GM19397 (cell line): ENCODE data around the gene NACAD.

Experiments
- ATAC-seq: cut with Tn5 transposase; IDR thresholded peaks from one replicate; pipeline ENCODE4 v1.9.1; 2021; ENCODE audit warnings: mild to moderate bottlenecking, moderate library complexity; ENCODE audit not compliant: unreplicated experiment

The NACAD gene

DNA sequence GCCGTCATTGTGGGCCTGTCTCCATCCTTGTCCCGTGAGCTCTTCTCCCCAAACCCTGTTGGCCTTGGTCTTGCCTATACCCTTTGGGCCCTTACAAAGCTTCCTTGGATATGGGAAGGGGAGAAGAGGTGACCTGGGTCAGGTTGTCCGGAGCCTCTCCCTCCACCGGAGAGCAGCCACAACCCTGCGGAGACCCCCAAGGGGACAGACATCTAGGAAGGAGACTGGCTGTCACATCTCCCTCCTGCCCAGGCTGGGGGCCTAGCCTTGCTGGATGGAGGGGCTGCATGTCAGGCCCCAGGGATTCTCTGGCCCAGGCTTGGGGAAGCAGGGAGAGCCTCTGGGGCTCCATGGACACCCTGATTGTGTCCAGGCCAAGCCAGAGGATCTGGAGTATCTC is 11.8 kb downstream of the NACAD start:
- no peak for ATAC-seq

DNA sequence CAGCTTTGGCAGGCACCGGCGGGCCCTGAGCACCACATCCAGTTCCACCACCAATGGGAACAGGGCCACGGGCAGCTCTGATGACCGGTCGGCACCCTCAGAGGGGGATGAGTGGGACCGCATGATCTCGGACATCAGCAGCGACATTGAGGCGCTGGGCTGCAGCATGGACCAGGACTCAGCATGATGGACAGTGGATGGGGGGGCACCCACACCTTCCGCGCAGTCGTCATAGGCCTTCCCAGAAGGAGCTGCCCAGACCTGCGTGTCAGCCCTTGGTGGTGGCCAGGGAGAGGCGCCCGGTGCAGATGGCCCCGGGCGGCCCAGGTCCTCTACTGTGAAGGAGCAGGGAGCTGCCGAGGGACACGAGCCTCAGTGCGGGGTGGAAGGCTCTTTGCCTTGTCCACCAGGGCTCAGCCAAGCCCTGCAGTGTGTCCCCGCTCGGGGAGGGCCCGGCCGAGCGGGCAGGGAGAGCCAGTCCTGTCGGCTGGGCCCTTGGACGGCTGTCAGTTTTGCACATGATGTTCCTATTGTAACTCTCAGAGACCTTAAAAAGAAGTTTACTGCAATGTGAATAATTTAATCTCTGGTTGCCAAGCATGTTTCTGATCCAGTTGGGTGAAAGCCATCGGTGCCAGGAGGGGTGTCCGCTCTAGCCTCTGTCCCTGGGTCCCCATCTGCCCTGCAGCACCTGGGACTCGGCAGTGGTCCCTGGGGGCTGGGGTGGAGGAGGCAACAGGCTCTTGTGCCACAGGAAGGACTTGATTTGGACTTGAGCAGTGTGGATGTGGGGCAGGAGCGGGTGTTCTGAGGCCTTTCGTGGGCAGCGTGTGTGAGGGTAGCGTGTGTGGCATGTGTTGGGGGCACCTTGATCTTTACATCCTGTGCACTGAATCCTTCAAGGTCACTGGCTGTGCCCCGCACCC is 12.6 kb downstream of the NACAD start:
- ATAC-seq, result no peak

DNA sequence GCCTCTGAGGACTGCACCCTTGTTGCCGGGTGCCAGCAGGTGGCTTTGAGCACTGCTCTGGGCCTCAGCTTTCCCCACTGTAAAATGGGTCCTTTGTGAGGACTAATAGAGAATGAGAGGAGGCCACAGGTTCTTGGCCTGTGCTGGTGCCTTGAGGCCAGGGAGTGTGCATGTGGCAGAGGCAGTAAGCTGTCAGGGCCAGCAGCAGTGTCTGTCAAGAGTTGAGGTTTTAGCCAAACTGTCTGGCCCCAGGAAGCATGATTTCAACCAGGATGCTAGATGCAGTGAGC is 13.5 kb downstream of the NACAD start:
- ATAC-seq, result no peak

DNA sequence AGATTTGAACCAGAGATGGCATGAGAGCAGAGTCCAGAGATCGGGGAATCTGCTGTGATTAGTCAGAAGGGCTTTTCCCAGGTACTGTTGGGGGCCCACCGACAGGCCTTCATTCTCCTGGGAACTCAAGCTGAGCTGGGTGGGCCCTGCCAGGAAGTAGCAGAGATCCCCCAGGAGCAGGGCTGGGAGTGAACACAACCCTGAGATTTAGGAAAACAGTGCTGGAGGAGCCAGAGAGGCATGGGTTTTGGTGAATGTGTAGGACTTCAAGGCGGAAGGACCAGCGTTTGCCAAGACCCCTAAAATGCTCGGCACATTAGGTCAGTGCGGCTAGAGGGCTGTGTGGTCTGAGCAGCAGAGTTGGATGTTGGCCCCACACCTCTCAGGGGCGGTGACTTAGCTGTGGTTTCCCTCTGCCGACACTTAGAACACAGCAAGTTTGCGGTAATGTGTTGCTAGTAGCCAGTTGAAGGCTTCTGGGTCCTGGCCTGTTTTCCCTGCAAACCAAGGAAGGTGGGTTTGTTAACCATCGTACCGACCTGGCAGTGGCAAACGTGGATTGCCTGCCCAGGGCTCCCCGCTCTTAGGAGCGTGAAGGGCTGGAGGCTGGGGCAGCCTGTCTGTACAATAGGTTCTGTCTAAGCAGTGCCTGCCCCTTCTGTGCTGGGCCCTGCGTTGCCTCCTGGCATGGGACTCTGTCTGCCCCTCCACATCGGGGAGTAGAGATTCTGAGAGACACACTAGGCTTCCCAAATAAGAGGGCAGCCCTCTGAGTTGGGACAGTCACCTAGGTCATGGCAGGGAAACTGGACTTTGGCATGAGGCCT is 14.0 kb downstream of the NACAD start:
- ATAC-seq, result no peak

DNA sequence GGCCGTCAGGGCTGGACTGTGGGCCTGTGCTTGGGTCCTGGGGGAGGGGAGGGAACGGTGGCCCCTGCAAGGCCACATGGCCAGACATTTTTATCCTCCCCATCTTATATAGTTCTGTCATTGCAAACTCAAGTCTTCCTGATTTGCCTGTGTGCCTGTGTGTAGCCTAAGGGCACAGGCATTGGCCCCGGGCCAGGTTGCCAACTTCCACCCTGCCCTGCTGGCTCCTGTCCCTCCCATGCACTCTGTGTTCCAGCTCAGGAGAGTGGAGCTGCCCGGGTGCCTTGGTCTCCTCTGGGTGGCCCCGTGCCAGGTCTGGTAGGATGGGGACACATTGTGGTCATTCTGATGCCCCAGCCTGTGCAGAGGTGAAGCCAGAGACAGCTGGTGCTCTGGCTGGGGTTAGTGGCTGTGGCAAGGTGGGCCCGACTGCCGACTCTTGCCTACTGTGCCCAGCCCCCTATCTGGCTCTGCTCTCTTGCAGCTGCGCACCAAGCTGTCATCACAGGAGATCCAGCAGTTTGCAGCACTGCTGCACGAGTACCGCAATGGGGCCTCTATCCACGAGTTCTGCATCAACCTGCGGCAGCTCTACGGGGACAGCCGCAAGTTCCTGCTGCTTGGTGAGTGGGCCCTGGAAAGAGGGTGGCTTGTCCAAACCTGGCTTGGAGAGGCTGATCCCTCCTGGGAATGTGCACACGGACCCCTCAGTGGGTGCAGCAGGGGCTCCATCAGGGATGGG is 14.8 kb downstream of the NACAD start:
- no peak for ATAC-seq

DNA sequence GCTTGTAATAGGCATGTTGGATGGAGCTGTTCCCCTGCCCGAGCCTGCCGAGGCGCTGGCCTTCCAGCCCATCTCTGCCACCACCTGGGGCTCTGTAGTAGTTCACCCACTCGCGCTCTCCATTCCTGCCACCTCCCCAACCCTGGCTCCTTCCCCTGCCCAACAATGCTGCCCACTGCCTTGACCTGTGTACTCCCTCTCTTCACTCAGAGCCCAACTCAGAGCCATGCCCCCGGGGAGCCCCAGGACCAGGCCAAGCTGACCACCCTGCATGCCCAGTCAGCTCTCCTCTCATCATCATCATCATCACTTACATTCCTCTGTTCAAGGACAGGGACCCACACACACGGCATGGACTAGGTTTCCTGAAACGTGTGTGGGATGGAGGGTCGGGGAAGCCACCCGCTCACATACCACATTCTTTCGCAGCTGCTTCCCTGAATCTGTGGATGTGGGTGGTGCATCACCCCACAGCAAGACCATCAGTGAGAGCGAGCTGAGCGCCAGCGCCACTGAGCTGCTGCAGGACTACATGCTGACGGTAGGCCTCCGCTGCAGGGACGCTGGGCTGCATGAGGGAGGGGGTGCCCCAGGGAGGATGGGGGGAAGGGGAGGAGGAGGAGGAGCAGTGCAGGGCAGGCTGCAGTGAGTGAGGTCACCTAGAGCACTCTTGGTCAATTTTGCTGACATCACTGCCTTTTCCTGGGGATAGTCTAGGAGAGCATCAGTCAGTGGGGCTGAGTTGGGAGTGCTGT is 15.6 kb downstream of the NACAD start:
- ATAC-seq, result no peak

DNA sequence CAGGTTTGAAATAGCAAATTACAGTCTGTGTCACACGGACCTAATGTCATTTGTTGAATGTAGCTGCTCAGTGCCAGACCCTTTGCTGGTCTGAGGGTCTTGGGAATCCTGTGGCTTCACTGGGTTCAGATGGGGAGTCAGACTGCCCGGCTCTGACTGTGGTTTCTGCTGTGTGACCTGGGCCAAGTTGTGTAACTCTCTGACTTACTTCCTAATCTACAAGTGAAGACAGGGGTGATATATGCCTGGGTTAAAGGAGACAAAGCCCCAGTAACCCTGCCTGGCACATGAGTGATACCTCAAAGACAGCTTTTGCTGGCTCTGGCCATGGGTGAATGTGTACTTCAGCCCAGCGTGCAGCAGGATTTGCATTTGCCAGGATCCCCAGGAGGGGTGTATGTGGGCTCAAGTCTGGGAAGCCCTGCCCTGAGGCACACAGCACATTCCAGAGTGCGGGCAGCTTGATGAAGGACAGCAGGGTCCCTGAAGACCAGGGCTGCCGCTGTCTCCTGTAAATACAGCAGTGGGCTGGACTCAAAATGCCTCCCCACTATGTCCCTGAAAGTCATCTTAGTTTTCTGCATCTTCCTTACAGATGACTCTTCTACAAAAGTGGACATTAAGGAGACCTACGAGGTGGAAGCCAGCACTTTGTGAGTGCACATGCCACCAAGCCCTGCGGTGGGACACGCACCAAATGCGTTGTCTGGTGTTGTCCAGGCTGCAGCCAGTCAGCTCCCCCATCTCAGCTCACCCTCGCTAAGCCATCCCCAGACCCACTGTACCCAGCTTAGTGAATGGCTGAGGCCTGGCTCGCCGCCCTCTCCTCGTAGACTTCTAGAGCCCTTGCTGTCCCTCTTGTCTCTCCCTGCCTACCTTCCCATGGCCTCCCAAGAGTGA is 16.4 kb downstream of the NACAD start:
- ATAC-seq, result no peak

DNA sequence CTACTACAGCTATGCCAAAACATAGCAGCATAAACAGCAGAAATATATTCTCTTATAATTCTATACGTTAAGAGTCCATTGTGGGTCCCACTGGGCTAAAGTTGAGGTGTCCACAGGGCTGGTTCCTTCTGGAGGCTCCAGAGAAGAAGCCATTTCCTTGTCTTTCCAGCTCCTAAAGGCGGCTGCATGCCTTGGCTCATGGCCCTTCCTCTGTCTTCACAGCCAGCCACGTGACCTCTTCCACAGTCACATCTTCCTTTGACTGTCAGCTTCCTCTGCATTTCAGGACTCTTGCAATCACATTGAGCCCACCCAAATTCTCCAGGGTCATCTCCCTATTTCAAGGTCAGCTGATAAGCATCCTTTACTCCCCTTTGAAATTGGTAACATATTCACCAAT is 17.2 kb downstream of the NACAD start:
- no peak for ATAC-seq

DNA sequence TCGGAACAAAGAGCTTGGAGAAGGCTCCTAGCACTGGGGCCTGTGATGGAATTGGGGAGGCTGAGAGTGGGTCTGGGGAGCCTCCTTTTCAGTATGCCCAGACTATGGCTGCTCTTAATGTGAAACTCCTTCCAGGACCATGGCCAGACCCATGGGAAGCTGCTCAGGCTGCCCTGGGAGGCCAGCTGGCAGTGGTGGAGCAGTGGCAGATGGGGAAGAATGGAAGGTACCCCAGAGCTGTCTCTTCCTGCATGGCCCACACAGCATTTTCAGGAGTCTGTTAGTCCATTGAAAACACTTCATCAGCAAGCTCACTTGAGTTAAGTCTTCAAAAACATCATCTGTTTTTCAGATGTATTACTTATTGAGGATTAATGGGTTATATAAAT is 18.5 kb downstream of the NACAD start:
- ATAC-seq, result no peak

DNA sequence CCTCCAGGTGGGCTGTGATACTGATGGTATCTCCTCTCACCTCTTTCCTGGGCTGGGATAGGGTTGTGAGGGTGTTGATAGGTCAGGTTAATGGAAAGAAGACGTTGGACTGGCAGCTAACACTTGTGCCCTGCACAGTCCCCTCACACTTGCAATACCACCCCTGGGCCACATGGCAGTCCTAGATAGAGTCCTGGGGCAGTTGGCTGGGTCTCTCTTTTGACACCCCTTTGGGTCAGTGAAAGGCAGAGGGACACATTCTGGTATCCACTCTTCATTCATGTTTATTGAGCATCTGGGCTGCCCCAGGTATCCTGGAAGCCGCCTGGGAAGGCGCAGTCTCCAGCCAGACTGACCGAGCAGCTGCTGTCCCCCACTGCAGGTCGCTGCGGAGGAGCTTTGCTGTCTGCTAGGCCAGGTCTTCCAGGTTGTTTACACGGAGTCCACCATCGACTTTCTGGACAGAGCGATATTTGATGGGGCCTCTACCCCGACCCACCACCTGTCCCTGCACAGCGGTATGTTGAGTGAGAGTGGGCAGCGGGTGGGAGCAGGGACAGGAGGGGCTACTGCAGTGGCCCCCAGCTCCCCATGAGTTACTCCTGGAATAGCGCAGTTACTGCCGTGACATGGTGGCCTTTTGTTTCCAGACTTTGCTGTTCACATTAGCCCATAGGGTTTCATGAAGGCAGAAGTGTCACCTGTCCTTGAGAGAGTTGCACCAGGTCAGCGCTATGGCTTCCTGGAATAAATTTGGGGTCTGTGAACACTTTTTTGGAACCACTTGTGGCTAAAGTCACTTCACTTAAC is 19.1 kb downstream of the NACAD start:
- ATAC-seq, result no peak

DNA sequence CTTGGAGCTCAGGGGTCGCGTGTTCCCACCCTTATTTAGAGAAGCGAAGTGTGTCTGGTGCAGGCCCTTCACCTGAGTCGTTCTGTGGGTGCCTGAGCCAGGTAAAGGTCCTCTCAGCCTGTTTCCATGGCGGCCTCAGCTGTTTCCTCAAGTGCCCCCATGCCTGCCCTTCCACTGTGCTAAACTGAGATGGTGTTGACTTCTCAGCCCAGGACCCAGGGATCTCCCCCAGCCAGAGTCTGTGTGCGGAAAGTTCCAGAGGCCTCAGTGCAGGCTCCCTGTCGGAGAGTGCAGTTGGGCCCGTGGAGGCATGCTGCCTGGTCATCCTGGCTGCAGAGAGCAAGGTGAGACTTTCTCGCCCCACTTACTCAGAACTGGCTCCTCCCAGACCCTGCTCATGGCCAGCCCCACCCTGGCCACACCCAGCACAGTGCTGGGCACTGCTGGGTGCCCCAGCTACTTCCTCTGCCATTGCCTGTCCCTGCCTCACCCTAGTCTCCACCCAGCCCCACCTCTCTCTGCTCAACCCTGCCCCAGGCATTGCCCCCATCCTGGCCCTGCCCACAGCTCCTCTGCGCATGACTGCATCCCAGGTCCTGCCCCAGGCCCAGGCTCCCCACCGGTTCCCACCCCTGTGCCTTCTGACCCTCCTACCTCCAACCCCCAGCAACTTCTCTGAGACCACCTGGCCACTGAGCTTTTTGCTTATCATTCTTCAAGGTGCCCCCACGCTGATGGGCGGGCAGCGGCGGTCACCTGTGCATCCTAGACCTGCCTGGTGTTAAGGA is 20.3 kb downstream of the NACAD start:
- ATAC-seq, result no peak

DNA sequence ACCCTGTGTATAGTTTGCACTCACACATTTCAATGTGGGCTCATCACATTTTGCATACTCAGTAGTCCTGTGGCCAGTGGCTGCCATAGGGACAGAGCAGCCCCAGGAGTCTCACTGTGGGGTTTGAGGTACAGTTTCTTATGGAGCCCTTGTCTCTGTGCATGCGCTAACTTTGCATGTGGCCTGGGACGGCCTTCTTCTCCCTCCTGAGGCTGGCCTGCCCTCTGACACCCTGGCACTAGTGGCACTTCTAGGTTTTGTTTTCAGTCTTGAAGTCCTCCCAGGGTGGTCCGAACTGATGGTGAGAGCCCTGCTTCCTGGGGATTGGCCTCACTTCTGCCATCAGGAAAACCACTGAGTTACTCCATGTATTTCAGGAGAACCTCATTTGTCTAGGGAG is 21.2 kb downstream of the NACAD start:
- ATAC-seq, result no peak

DNA sequence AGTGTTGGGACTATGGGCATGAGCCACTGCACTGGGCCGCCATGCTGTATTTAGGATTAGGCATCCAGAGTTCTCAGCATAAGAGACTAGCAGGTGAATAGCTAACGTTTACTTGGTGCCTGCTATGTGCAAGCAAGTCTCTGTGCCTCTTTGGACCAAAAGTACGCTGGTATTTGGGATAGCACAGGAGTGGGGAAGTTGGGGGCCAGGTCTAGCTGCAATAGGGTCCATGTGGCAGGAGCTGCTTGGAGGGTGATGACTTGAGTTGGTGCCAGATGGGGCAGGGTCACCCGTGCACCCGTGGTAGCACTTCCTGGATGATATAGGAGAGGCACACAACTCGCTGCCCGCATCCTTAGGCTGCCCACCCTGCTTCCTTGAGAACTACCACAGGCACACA is 22.4 kb downstream of the NACAD start:
- ATAC-seq, result no peak

DNA sequence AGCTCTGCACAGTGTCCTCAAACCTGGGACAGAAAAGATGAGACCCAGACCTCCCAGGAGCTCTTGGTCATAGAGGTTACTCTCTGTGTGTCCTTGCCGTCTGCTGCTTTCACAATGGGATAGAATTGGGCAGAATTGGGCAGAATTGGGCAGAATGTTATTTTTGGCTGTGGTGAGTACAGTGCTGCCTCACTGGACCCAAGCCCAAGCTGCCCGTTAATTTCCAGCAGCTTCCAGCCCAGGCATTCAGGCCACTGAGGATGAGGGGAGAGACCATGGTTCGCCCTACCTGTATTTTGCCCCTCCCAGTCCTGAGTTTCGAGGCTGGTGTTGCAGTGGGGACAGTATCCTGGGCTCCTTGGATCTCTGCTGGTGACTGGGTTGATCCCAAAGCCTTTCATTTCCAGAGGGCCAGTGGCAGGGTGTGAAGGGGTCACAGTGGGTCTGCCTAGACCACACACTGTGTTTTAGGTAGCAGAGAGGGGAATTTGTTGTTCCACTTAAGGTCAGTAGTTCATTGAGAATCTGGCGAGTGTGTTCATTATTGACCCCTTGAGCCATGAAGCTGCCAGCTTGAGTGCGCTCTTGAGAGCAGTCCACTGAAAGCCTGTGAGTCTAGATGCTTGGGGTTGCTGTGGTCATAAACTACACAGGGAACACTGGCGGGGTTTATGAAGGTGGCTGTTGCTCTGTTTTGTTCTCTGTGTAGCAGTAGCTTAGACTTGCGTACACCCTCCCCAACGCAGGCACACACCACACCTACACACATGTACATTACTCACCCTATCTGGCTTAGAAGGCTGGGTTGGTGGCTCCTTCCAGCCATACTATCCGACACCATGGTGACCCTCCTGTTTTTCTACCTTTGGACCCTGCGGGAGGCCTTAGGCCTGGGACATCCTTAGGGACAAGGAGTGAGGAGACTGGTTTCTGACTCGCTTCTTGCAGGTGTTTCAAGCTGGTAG is 23.5 kb downstream of the NACAD start:
- no peak for ATAC-seq

DNA sequence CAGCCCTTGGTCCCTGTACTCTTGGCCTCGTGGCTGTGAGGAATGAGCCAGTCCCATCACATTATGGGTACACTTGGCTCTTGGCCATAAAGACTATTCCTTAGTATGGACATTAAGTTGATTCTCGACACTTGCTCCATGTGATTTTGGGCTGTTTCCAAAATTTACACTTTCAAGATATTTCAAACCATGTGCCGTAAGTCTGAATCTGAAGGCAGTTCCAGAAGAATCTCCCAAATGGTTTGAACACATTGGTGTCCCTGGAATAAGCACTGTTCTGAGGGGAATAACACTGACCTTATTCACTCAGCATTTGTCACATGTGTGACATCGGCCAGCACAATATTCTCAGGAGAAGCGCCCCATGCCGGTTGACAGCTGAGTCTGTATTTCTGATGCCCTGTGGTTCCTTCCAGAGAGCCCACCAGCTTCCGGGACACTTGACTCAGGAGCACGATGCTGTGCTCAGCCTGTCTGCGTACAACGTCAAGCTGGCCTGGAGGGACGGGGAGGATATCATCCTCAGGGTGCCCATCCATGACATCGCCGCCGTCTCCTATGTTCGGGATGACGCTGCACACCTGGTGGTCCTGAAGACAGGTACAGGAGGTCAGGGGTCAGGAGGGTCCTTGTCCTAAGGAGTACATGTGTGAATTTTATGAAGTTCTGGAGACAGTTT is 24.6 kb downstream of the NACAD start:
- ATAC-seq, result no peak

DNA sequence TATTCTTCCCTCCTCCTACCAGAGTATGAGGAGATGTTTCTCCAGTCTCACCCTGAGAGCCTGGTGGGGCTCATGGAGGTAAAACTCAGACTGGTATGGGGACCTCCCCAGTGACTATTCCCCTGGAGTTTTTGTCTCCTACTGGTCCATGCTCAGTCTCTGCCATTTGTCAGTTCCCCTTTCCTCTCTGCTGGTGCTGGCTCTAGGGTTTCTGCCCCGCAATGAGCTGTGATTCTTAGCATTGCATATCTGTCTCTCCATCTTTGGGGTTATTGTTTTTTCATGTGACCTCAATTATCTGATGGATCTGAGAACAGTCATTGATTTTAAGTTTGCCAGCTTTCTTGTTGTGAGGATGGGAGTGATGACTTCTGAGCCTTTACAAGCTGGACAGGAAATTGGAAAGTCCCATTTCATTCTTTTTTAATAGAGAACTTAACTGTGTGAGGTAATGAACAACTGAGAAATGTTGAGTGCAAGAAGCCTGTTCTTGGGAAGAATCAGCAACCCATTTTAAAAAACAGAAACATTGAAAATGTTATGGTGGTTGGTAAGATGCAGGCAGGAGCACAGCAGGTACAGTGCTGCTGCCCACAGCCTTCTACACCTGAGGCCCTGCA is 26.9 kb downstream of the NACAD start:
- no peak for ATAC-seq
